ENCODE data around the gene TENM4.

TENM4 gene

GRCh38 chr11:79447038-79447786 lies 6.4 kb upstream of the TENM4 start:
- no peak for DNase-seq

- no peak for DNase-seq
Measured at GRCh38 chr11:79444923-79445322, 4.1 kb upstream of the TENM4 start.

GRCh38 chr11:79441461-79441875 lies 638 bp upstream of the TENM4 start:
- DNase-seq = no peak

- no peak for DNase-seq
Measured at GRCh38 chr11:79439886-79440570, 802 bp downstream of the TENM4 start.

- no peak for DNase-seq
Measured at GRCh38 chr11:79439410-79439885, 1.4 kb downstream of the TENM4 start.

GRCh38 chr11:79438631-79439409 lies 2.0 kb downstream of the TENM4 start:
- DNase-seq = no peak

GRCh38 chr11:79437981-79438630 lies 2.7 kb downstream of the TENM4 start:
- no peak for DNase-seq

- no peak for DNase-seq
Measured at GRCh38 chr11:79437278-79437980, 3.4 kb downstream of the TENM4 start.

- no peak for DNase-seq
Measured at GRCh38 chr11:79436919-79437277, 3.9 kb downstream of the TENM4 start.

- no peak for DNase-seq
Measured at GRCh38 chr11:79434283-79434682, 6.5 kb downstream of the TENM4 start.

- DNase-seq = no peak
Measured at GRCh38 chr11:79432138-79432537, 8.7 kb downstream of the TENM4 start.

- no peak for DNase-seq
Measured at GRCh38 chr11:79431535-79431934, 9.3 kb downstream of the TENM4 start.

- DNase-seq = no peak
Measured at GRCh38 chr11:79430280-79430679, 10.6 kb downstream of the TENM4 start.

GRCh38 chr11:79428406-79428805 lies 12.4 kb downstream of the TENM4 start:
- DNase-seq = no peak

- DNase-seq = no peak
Measured at GRCh38 chr11:79427611-79428327, 13.1 kb downstream of the TENM4 start.

GRCh38 chr11:79427126-79427525 lies 13.7 kb downstream of the TENM4 start:
- no peak for DNase-seq

GRCh38 chr11:79425463-79425862 lies 15.4 kb downstream of the TENM4 start:
- DNase-seq = no peak

- no peak for DNase-seq
Measured at GRCh38 chr11:79423736-79424135, 17.1 kb downstream of the TENM4 start.

GRCh38 chr11:79422866-79423265 lies 18.0 kb downstream of the TENM4 start:
- no peak for DNase-seq

GRCh38 chr11:79421820-79422219 lies 19.0 kb downstream of the TENM4 start:
- no peak for DNase-seq

- no peak for DNase-seq
Measured at GRCh38 chr11:79419120-79419519, 21.7 kb downstream of the TENM4 start.

GRCh38 chr11:79418241-79418640 lies 22.6 kb downstream of the TENM4 start:
- DNase-seq = no peak

Measured in NCI-H446 treated with DMSO at 0.1 percent for 48 hours (cell line).